IMR-90 (cell line): ENCODE data around the gene AUTS2. TPM values are rescaled to one million over a fixed set of nuclear protein-coding genes. Genes with fewer than 3 reads are reported as not detected.
A peak's percentile ranks its signal among the peaks of the same experiment; 100 is the strongest.

Experiments used
- ATAC-seq: fragments of 200-7000 bp; cut with Tn5 transposase; 2 replicates; pipeline ENCODE4 v1.9.1; 2020; ENCODE audit warnings: low read depth, mild to moderate bottlenecking, moderate library complexity
- BruUV-seq: library from RNA; stranded (reverse); fragments of 400-500 nt; replicated peaks from 2 replicates; lab custom pipeline; 2021; lab: Mats Ljungman, UMichigan
- CTCF ChIA-PET: fragments of 300-600 bp; formaldehyde crosslinking; extraction: SDS; loops from one replicate; lab custom pipeline; 2021; ENCODE audit warnings: antibody characterized with exemption; lab: Yijun Ruan, JAX
- POLR2A ChIA-PET: fragments of 300-600 bp; sonication (Branson Sonifier 250); formaldehyde crosslinking; loops from one replicate; lab custom pipeline; 2022; ENCODE audit warnings: antibody characterized with exemption; ENCODE audit not compliant: unreplicated experiment; lab: Charles Lee
- DNase-seq: peaks from one replicate; pipeline ENCODE4 v3.0.0; 2013
- H2AFZ ChIP-seq: replicated peaks from 2 replicates; pipeline ENCODE3; 2013; ENCODE audit warnings: low read length, mild to moderate bottlenecking; ENCODE audit not compliant: poor library complexity
- H2AK5ac ChIP-seq: 2 replicates; pipeline ENCODE4 v1.6.1; 2013; ENCODE audit warnings: low read depth, low read length, inconsistent platforms
- H2AK9ac ChIP-seq: replicated peaks from 2 replicates; pipeline ENCODE3; 2013; ENCODE audit warnings: mild to moderate bottlenecking, low read depth, low read length, moderate library complexity; ENCODE audit not compliant: poor library complexity
- H2BK120ac ChIP-seq: 2 replicates; pipeline ENCODE4 v1.6.1; 2013; ENCODE audit warnings: low read depth, low read length, inconsistent platforms
- H2BK15ac ChIP-seq: 3 replicates; pipeline ENCODE4 v1.6.1; 2013; ENCODE audit warnings: low read depth, low read length, inconsistent platforms
- H2BK20ac ChIP-seq: 2 replicates; pipeline ENCODE4 v1.6.1; 2013; ENCODE audit warnings: low read depth, mild to moderate bottlenecking, inconsistent platforms, low read length, moderate library complexity
- H2BK5ac ChIP-seq: 2 replicates; pipeline ENCODE4 v1.6.1; 2013; ENCODE audit warnings: mild to moderate bottlenecking, low read depth, low read length, inconsistent platforms; ENCODE audit not compliant: poor library complexity, severe bottlenecking
- H3K14ac ChIP-seq: replicated peaks from 2 replicates; pipeline ENCODE4 v1.6.1; 2013; ENCODE audit warnings: low read depth, low read length, inconsistent platforms
- H3K18ac ChIP-seq: 2 replicates; pipeline ENCODE4 v1.6.1; 2013; ENCODE audit warnings: low read depth, low read length, control low read depth
- H3K23ac ChIP-seq: 2 replicates; pipeline ENCODE4 v1.6.1; 2013; ENCODE audit warnings: low read depth, low read length, inconsistent platforms
- H3K27ac ChIP-seq: 2 replicates; pipeline ENCODE4 v1.5.1; 2013; ENCODE audit warnings: mild to moderate bottlenecking, control low read depth, low read length; ENCODE audit not compliant: insufficient read depth
- H3K27me3 ChIP-seq: 2 replicates; pipeline ENCODE4 v1.6.1; 2013; ENCODE audit warnings: low read length; ENCODE audit not compliant: control insufficient read depth, insufficient read depth
- H3K36me3 ChIP-seq: 2 replicates; pipeline ENCODE4 v1.6.1; 2013; ENCODE audit warnings: low read length, mixed read lengths; ENCODE audit not compliant: control insufficient read depth, insufficient read depth
- H3K4ac ChIP-seq: 2 replicates; pipeline ENCODE4 v1.6.1; 2013; ENCODE audit warnings: low read depth, low read length, inconsistent platforms
- H3K4me1 ChIP-seq: 2 replicates; pipeline ENCODE4 v1.6.1; 2013; ENCODE audit warnings: low read length, mixed read lengths; ENCODE audit not compliant: control insufficient read depth, insufficient read depth
- H3K4me2 ChIP-seq: 2 replicates; pipeline ENCODE4 v1.6.1; 2013; ENCODE audit warnings: low read depth, mild to moderate bottlenecking, control low read depth, low read length, moderate library complexity
- H3K4me3 ChIP-seq: 2 replicates; pipeline ENCODE4 v1.5.1; 2013; ENCODE audit warnings: low read depth, mild to moderate bottlenecking, control low read depth, low read length, moderate library complexity; ENCODE audit not compliant: insufficient read depth
- H3K56ac ChIP-seq: 2 replicates; pipeline ENCODE4 v1.6.1; 2013; ENCODE audit warnings: low read length, inconsistent platforms; ENCODE audit not compliant: insufficient read depth; ENCODE audit errors: extremely low read depth
- H3K79me1 ChIP-seq, 2 experiments: 2 replicates each; pipeline ENCODE4 v1.6.1; 2013; ENCODE audit warnings: low read length in 2 of 2, inconsistent platforms in 1 of 2, low read depth in 1 of 2
- H3K9ac ChIP-seq: 2 replicates; pipeline ENCODE4 v1.6.1; 2013; ENCODE audit warnings: low read depth, low read length, control low read depth
- H3K9me1 ChIP-seq: 2 replicates; pipeline ENCODE4 v1.6.1; 2013; ENCODE audit warnings: low read length, inconsistent platforms; ENCODE audit not compliant: insufficient read depth
- H3K9me3 ChIP-seq: 2 replicates; pipeline ENCODE4 v1.6.1; 2013; ENCODE audit warnings: low read length; ENCODE audit not compliant: control insufficient read depth, insufficient read depth
- H4K20me1 ChIP-seq: 2 replicates; pipeline ENCODE4 v1.6.1; 2013; ENCODE audit warnings: low read length, inconsistent platforms; ENCODE audit not compliant: insufficient read depth
- H4K5ac ChIP-seq: 2 replicates; pipeline ENCODE4 v1.6.1; 2013; ENCODE audit warnings: mild to moderate bottlenecking, low read depth, low read length, control low read depth
- H4K8ac ChIP-seq, 2 experiments: 2 replicates each; pipeline ENCODE4 v1.6.1; 2013; ENCODE audit warnings: low read depth in 2 of 2, low read length in 2 of 2, control low read depth in 1 of 2, inconsistent platforms in 1 of 2
- H4K91ac ChIP-seq: 2 replicates; pipeline ENCODE4 v1.6.1; 2013; ENCODE audit warnings: low read depth, low read length, inconsistent platforms; ENCODE audit not compliant: insufficient read depth
- BHLHE40 ChIP-seq: fragments of 150-350 bp; IDR thresholded peaks from 2 replicates; pipeline ENCODE4 v1.6.1; 2016; ENCODE audit warnings: mild to moderate bottlenecking, low read depth, low read length
- CHD1 ChIP-seq: IDR thresholded peaks from 2 replicates; pipeline ENCODE4 v1.6.1; 2012; ENCODE audit warnings: low read depth, low read length, improper control_type of control experiment
- MAZ ChIP-seq: IDR thresholded peaks from 2 replicates; pipeline ENCODE4 v1.6.1; 2012; ENCODE audit warnings: low read depth, mild to moderate bottlenecking, low read length, improper control_type of control experiment, moderate library complexity, borderline replicate concordance
- POLR2A ChIP-seq: IDR thresholded peaks from 2 replicates; pipeline ENCODE4 v1.6.1; 2012; ENCODE audit warnings: mild to moderate bottlenecking, low read depth, low read length
- WGBS, 2 experiments: methylation state at CpG; one replicate each; pipeline versions ENCODE4 v1.1.5 to v1.1.7; 2013; ENCODE audit warnings: missing lambda C conversion rate in 2 of 2; ENCODE audit not compliant: insufficient read length in 1 of 2; ENCODE audit errors: extremely low coverage in 2 of 2; 5-methylcytosine and 5-hydroxymethylcytosine counted together
- dilution Hi-C: fragments of 300-500 bp; cut with HindIII; formaldehyde crosslinking; loops from one replicate; pipeline ENCODE4 v1.14.3; 2018; ENCODE audit warnings: low sequenced_read_pairs; ENCODE audit not compliant: unreplicated experiment
- in situ Hi-C: fragments of 300-500 bp; cut with MboI; formaldehyde crosslinking; loops from 3 replicates; pipeline ENCODE4 v1.14.3; 2019; ENCODE audit warnings: low sequenced_read_pairs, inconsistent platforms, mixed read lengths
- intact Hi-C: fragments of 100-400 bp; cut with micrococcal nuclease; formaldehyde crosslinking; loops from 2 replicates; pipeline ENCODE4 v1.10.0; 2022
- polyA plus RNA-seq, 3 experiments: library from polyadenylated mRNA; depleted of rRNA; stranded (reverse); fragments of >200 nt; gene quantifications; 2 replicates each; pipeline ENCODE4 v1.2.3, GENCODE V29; 2012; ENCODE audit warnings: low replicate concordance in 1 of 3
- total RNA-seq: library from RNA; depleted of rRNA; stranded (reverse); fragments of >200 nt; gene quantifications from 2 replicates; pipeline ENCODE4 v1.2.3, GENCODE V29; 2012
- TF ChIP-seq, protein P1 (sequence below): fragments of 150-350 bp; IDR thresholded peaks from 2 replicates; pipeline ENCODE4 v1.6.1; 2016; ENCODE audit warnings: low read depth, mild to moderate bottlenecking, low read length, moderate library complexity, borderline replicate concordance

Gene AUTS2
- total and polyA plus RNA-seq, 2 of the 4 experiments (the other 2 are of a cell fraction), result 0.90 to 3.0 TPM

DNA sequence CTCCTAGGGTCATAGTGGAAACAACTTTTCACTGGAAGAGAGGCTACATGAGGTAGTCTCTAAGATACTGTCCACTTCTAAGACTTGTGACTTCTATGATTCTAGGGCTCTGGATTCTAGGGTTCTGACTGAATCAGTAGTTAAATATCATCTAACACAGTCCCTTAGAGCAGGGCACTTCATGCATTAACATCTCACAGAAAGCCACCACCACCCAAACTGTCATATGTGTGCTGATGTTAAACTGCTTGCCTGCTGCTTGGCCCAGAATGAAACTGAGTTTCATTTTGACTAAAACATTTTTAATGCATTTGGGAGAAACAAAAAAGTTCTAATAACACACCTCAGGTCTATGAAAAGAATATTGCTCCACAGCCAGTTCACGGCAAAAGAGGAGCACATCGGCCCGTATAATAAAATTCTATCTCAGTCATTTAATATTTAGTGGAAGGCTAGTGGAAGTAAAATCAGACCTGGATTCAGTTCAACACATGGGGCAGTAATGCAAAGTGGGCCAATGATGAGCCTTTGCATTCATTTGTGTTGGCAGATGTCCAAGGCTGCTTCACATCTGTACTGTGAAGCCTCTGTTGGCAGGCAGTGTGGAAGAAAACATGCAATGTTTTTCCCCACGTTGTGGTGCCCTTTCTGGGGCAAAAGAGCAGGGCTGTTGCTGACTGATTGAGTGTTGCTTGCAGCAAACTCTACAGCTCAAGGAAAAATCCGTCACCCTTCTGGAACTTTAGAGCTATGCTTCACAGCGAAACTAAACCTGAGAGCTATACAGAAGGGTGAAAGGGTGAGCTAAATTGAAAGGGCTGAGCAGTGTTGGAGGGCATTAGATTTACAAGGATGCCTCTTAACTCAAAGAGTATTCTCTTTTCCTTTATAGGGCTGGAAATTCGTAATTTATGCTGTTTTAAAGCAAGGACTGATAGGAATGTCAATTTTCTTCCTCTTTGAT lies 33.5 kb upstream of the AUTS2 start:
- WGBS, 2 experiments, result no CpG with 5 or more reads among the region's 7 CpGs
- no peak overlapping the region for H3K27ac ChIP-seq
- H2AFZ ChIP-seq, result peak overlapping the region; percentile 63
- H4K8ac ChIP-seq, result no peak overlapping the region
- H3K23ac ChIP-seq, result no peak overlapping the region
- no peak overlapping the region for H2BK20ac ChIP-seq
- no TSS peak for BruUV-seq
- ATAC-seq, result no peak
- H2BK5ac ChIP-seq, result no peak overlapping the region
- intact Hi-C loops (no loop called here), in situ Hi-C loops (no loop called here), dilution Hi-C loops (no loop called here)
- TF ChIP-seq BHLHE40, result no peak
- TF ChIP-seq CHD1, result no peak
- TF ChIP-seq, protein P1, sequence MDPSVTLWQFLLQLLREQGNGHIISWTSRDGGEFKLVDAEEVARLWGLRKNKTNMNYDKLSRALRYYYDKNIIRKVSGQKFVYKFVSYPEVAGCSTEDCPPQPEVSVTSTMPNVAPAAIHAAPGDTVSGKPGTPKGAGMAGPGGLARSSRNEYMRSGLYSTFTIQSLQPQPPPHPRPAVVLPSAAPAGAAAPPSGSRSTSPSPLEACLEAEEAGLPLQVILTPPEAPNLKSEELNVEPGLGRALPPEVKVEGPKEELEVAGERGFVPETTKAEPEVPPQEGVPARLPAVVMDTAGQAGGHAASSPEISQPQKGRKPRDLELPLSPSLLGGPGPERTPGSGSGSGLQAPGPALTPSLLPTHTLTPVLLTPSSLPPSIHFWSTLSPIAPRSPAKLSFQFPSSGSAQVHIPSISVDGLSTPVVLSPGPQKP, result no peak
- TF ChIP-seq POLR2A, result no peak
- no peak for TF ChIP-seq MAZ
- H3K27me3 ChIP-seq, result no peaks in the 10 kb centered on the region
- ChIA-PET CTCF (no interaction called here), POLR2A (no interaction called here)
- H3K9me1 ChIP-seq, result no peaks in the 10 kb centered on the region
- H3K9me3 ChIP-seq, result peaks cover 2% of the 10 kb centered on the region; the same call in 1 of the 2 replicates
- no peaks in the 10 kb centered on the region for H4K20me1 ChIP-seq
- H3K4me1 ChIP-seq, result no peaks in the 10 kb centered on the region
- H3K9ac ChIP-seq, result no peak overlapping the region
- no peaks in the 10 kb centered on the region for H3K36me3 ChIP-seq
- H3K79me1 ChIP-seq, result no peaks in the 10 kb centered on the region
- no peak overlapping the region for H3K14ac ChIP-seq
- no peak overlapping the region for H2AK5ac ChIP-seq
- DNase-seq, result no peak
- no peak overlapping the region for H2AK9ac ChIP-seq
- no peak overlapping the region for H4K91ac ChIP-seq
- no peak overlapping the region for H3K4me2 ChIP-seq
- H3K56ac ChIP-seq, result no peak overlapping the region
- no peak overlapping the region for H3K18ac ChIP-seq
- no peak overlapping the region for H2BK15ac ChIP-seq
- H3K4ac ChIP-seq, result no peak overlapping the region
- no peak overlapping the region for H2BK120ac ChIP-seq
- H3K4me3 ChIP-seq, result no peak overlapping the region
- no peak overlapping the region for H4K5ac ChIP-seq
